SU-DHL-6 (cell line): ENCODE data around the gene HAGH.

Source experiments
- EZH2phosphoT487 ChIP-seq: fragments of 200-600 bp; sonication (generic), shearing (Covaris generic); conservative IDR thresholded peaks from 2 replicates; pipeline ENCODE4 v1.6.1; 2018; ENCODE audit warnings: mild to moderate bottlenecking, antibody characterized with exemption, low read length, moderate library complexity, mixed read lengths
- TF ChIP-seq, protein P1 (sequence below): fragments of 200-600 bp; sonication (generic); IDR thresholded peaks from one replicate; pipeline ENCODE4 v1.5.1; 2017; ENCODE audit warnings: antibody characterized with exemption, mild to moderate bottlenecking, low read length, moderate library complexity; ENCODE audit not compliant: insufficient read depth, poor library complexity, severe bottlenecking

DNA sequence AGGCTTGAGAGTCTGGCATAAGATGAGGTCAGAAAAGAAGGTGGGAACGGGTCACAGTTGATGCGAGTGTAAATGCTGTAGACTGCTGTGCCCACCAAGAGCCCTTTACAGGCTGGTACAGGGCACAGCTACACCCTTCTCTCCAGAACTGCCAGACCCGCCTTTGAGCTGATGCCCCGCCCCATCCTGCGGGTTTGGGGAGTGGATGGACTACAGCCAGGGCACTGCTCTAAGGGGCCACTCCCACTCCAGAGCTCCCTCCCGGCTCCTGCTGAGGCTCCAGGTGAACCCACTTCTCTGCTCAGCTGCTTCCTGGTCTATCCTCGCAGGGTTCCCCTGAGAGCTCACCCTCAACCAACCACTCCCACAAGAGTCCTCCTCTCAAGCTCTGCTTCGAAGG, 33.0 kb upstream of the HAGH start:
- TF ChIP-seq, protein P1, sequence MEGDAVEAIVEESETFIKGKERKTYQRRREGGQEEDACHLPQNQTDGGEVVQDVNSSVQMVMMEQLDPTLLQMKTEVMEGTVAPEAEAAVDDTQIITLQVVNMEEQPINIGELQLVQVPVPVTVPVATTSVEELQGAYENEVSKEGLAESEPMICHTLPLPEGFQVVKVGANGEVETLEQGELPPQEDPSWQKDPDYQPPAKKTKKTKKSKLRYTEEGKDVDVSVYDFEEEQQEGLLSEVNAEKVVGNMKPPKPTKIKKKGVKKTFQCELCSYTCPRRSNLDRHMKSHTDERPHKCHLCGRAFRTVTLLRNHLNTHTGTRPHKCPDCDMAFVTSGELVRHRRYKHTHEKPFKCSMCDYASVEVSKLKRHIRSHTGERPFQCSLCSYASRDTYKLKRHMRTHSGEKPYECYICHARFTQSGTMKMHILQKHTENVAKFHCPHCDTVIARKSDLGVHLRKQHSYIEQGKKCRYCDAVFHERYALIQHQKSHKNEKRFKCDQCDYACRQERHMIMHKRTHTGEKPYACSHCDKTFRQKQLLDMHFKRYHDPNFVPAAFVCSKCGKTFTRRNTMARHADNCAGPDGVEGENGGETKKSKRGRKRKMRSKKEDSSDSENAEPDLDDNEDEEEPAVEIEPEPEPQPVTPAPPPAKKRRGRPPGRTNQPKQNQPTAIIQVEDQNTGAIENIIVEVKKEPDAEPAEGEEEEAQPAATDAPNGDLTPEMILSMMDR, result no peak
- no peak for TF ChIP-seq EZH2phosphoT487
